IMR-90 (cell line): Measurements from ENCODE around the gene FER. TPM values are rescaled to one million over a fixed set of nuclear protein-coding genes. Genes with fewer than 3 reads are reported as not detected.

Experiments used
- ATAC-seq: fragments of 200-7000 bp; cut with Tn5 transposase; 2 replicates; pipeline ENCODE4 v1.9.1; 2020; ENCODE audit warnings: low read depth, mild to moderate bottlenecking, moderate library complexity
- BruUV-seq: library from RNA; stranded (reverse); fragments of 400-500 nt; replicated peaks from 2 replicates; lab custom pipeline; 2021; lab: Mats Ljungman, UMichigan
- CTCF ChIA-PET: fragments of 300-600 bp; formaldehyde crosslinking; extraction: SDS; loops from one replicate; lab custom pipeline; 2021; ENCODE audit warnings: antibody characterized with exemption; lab: Yijun Ruan, JAX
- POLR2A ChIA-PET: fragments of 300-600 bp; sonication (Branson Sonifier 250); formaldehyde crosslinking; loops from one replicate; lab custom pipeline; 2022; ENCODE audit warnings: antibody characterized with exemption; ENCODE audit not compliant: unreplicated experiment; lab: Charles Lee
- DNase-seq: peaks from one replicate; pipeline ENCODE4 v3.0.0; 2013
- H2AFZ ChIP-seq: replicated peaks from 2 replicates; pipeline ENCODE3; 2013; ENCODE audit warnings: low read length, mild to moderate bottlenecking; ENCODE audit not compliant: poor library complexity
- H2AK5ac ChIP-seq: 2 replicates; pipeline ENCODE4 v1.6.1; 2013; ENCODE audit warnings: low read depth, low read length, inconsistent platforms
- H2AK9ac ChIP-seq: replicated peaks from 2 replicates; pipeline ENCODE3; 2013; ENCODE audit warnings: mild to moderate bottlenecking, low read depth, low read length, moderate library complexity; ENCODE audit not compliant: poor library complexity
- H2BK120ac ChIP-seq: 2 replicates; pipeline ENCODE4 v1.6.1; 2013; ENCODE audit warnings: low read depth, low read length, inconsistent platforms
- H2BK15ac ChIP-seq: 3 replicates; pipeline ENCODE4 v1.6.1; 2013; ENCODE audit warnings: low read depth, low read length, inconsistent platforms
- H2BK20ac ChIP-seq: 2 replicates; pipeline ENCODE4 v1.6.1; 2013; ENCODE audit warnings: low read depth, mild to moderate bottlenecking, inconsistent platforms, low read length, moderate library complexity
- H2BK5ac ChIP-seq: 2 replicates; pipeline ENCODE4 v1.6.1; 2013; ENCODE audit warnings: mild to moderate bottlenecking, low read depth, low read length, inconsistent platforms; ENCODE audit not compliant: poor library complexity, severe bottlenecking
- H3K14ac ChIP-seq: replicated peaks from 2 replicates; pipeline ENCODE4 v1.6.1; 2013; ENCODE audit warnings: low read depth, low read length, inconsistent platforms
- H3K18ac ChIP-seq: 2 replicates; pipeline ENCODE4 v1.6.1; 2013; ENCODE audit warnings: low read depth, low read length, control low read depth
- H3K23ac ChIP-seq: 2 replicates; pipeline ENCODE4 v1.6.1; 2013; ENCODE audit warnings: low read depth, low read length, inconsistent platforms
- H3K27ac ChIP-seq: 2 replicates; pipeline ENCODE4 v1.5.1; 2013; ENCODE audit warnings: mild to moderate bottlenecking, control low read depth, low read length; ENCODE audit not compliant: insufficient read depth
- H3K27me3 ChIP-seq: 2 replicates; pipeline ENCODE4 v1.6.1; 2013; ENCODE audit warnings: low read length; ENCODE audit not compliant: control insufficient read depth, insufficient read depth
- H3K36me3 ChIP-seq: 2 replicates; pipeline ENCODE4 v1.6.1; 2013; ENCODE audit warnings: low read length, mixed read lengths; ENCODE audit not compliant: control insufficient read depth, insufficient read depth
- H3K4ac ChIP-seq: 2 replicates; pipeline ENCODE4 v1.6.1; 2013; ENCODE audit warnings: low read depth, low read length, inconsistent platforms
- H3K4me1 ChIP-seq: 2 replicates; pipeline ENCODE4 v1.6.1; 2013; ENCODE audit warnings: low read length, mixed read lengths; ENCODE audit not compliant: control insufficient read depth, insufficient read depth
- H3K4me2 ChIP-seq: 2 replicates; pipeline ENCODE4 v1.6.1; 2013; ENCODE audit warnings: low read depth, mild to moderate bottlenecking, control low read depth, low read length, moderate library complexity
- H3K4me3 ChIP-seq: 2 replicates; pipeline ENCODE4 v1.5.1; 2013; ENCODE audit warnings: low read depth, mild to moderate bottlenecking, control low read depth, low read length, moderate library complexity; ENCODE audit not compliant: insufficient read depth
- H3K56ac ChIP-seq: 2 replicates; pipeline ENCODE4 v1.6.1; 2013; ENCODE audit warnings: low read length, inconsistent platforms; ENCODE audit not compliant: insufficient read depth; ENCODE audit errors: extremely low read depth
- H3K79me1 ChIP-seq, 2 experiments: 2 replicates each; pipeline ENCODE4 v1.6.1; 2013; ENCODE audit warnings: low read length in 2 of 2, inconsistent platforms in 1 of 2, low read depth in 1 of 2
- H3K9ac ChIP-seq: 2 replicates; pipeline ENCODE4 v1.6.1; 2013; ENCODE audit warnings: low read depth, low read length, control low read depth
- H3K9me1 ChIP-seq: 2 replicates; pipeline ENCODE4 v1.6.1; 2013; ENCODE audit warnings: low read length, inconsistent platforms; ENCODE audit not compliant: insufficient read depth
- H3K9me3 ChIP-seq: 2 replicates; pipeline ENCODE4 v1.6.1; 2013; ENCODE audit warnings: low read length; ENCODE audit not compliant: control insufficient read depth, insufficient read depth
- H4K20me1 ChIP-seq: 2 replicates; pipeline ENCODE4 v1.6.1; 2013; ENCODE audit warnings: low read length, inconsistent platforms; ENCODE audit not compliant: insufficient read depth
- H4K5ac ChIP-seq: 2 replicates; pipeline ENCODE4 v1.6.1; 2013; ENCODE audit warnings: mild to moderate bottlenecking, low read depth, low read length, control low read depth
- H4K8ac ChIP-seq, 2 experiments: 2 replicates each; pipeline ENCODE4 v1.6.1; 2013; ENCODE audit warnings: low read depth in 2 of 2, low read length in 2 of 2, control low read depth in 1 of 2, inconsistent platforms in 1 of 2
- H4K91ac ChIP-seq: 2 replicates; pipeline ENCODE4 v1.6.1; 2013; ENCODE audit warnings: low read depth, low read length, inconsistent platforms; ENCODE audit not compliant: insufficient read depth
- BHLHE40 ChIP-seq: fragments of 150-350 bp; IDR thresholded peaks from 2 replicates; pipeline ENCODE4 v1.6.1; 2016; ENCODE audit warnings: mild to moderate bottlenecking, low read depth, low read length
- CEBPB ChIP-seq: IDR thresholded peaks from 2 replicates; pipeline ENCODE4 v1.6.1; 2012; ENCODE audit warnings: low read depth, low read length, improper control_type of control experiment
- CHD1 ChIP-seq: IDR thresholded peaks from 2 replicates; pipeline ENCODE4 v1.6.1; 2012; ENCODE audit warnings: low read depth, low read length, improper control_type of control experiment
- CTCF ChIP-seq: conservative IDR thresholded peaks from 2 replicates; pipeline ENCODE4 v1.5.1; 2012; ENCODE audit warnings: mild to moderate bottlenecking, low read depth, low read length, improper control_type of control experiment
- FOS ChIP-seq: fragments of 150-350 bp; IDR thresholded peaks from 2 replicates; pipeline ENCODE4 v1.6.1; 2016; ENCODE audit warnings: low read depth, low read length
- MAFK ChIP-seq: IDR thresholded peaks from 2 replicates; pipeline ENCODE4 v1.6.1; 2012; ENCODE audit warnings: low read depth, low read length, improper control_type of control experiment
- MAZ ChIP-seq: IDR thresholded peaks from 2 replicates; pipeline ENCODE4 v1.6.1; 2012; ENCODE audit warnings: low read depth, mild to moderate bottlenecking, low read length, improper control_type of control experiment, moderate library complexity, borderline replicate concordance
- MXI1 ChIP-seq: IDR thresholded peaks from 2 replicates; pipeline ENCODE4 v1.6.1; 2012; ENCODE audit warnings: low read depth, mild to moderate bottlenecking, low read length, moderate library complexity, borderline replicate concordance
- NFE2L2 ChIP-seq: fragments of 150-350 bp; IDR thresholded peaks from 2 replicates; pipeline ENCODE4 v1.6.1; 2016; ENCODE audit warnings: low read depth, mild to moderate bottlenecking, low read length
- POLR2A ChIP-seq: IDR thresholded peaks from 2 replicates; pipeline ENCODE4 v1.6.1; 2012; ENCODE audit warnings: mild to moderate bottlenecking, low read depth, low read length
- RAD21 ChIP-seq: IDR thresholded peaks from 2 replicates; pipeline ENCODE4 v1.6.1; 2012; ENCODE audit warnings: low read length, improper control_type of control experiment
- RCOR1 ChIP-seq: IDR thresholded peaks from 2 replicates; pipeline ENCODE4 v1.6.1; 2012; ENCODE audit warnings: mild to moderate bottlenecking, low read length, improper control_type of control experiment; ENCODE audit not compliant: insufficient replicate concordance
- RFX5 ChIP-seq: IDR thresholded peaks from 2 replicates; pipeline ENCODE4 v1.8.0; 2012; ENCODE audit warnings: low read depth, mild to moderate bottlenecking, low read length, moderate library complexity
- SMC3 ChIP-seq: fragments of 150-350 bp; IDR thresholded peaks from 2 replicates; pipeline ENCODE4 v1.6.1; 2016; ENCODE audit warnings: low read depth, mild to moderate bottlenecking, antibody characterized with exemption, low read length, moderate library complexity
- USF2 ChIP-seq: fragments of 150-350 bp; IDR thresholded peaks from 2 replicates; pipeline ENCODE4 v1.6.1; 2017; ENCODE audit warnings: mild to moderate bottlenecking, antibody characterized with exemption, low read length, low read depth
- WGBS, 2 experiments: methylation state at CpG; one replicate each; pipeline versions ENCODE4 v1.1.5 to v1.1.7; 2013; ENCODE audit warnings: missing lambda C conversion rate in 2 of 2; ENCODE audit not compliant: insufficient read length in 1 of 2; ENCODE audit errors: extremely low coverage in 2 of 2; 5-methylcytosine and 5-hydroxymethylcytosine counted together
- dilution Hi-C: fragments of 300-500 bp; cut with HindIII; formaldehyde crosslinking; loops from one replicate; pipeline ENCODE4 v1.14.3; 2018; ENCODE audit warnings: low sequenced_read_pairs; ENCODE audit not compliant: unreplicated experiment
- in situ Hi-C: fragments of 300-500 bp; cut with MboI; formaldehyde crosslinking; loops from 3 replicates; pipeline ENCODE4 v1.14.3; 2019; ENCODE audit warnings: low sequenced_read_pairs, inconsistent platforms, mixed read lengths
- intact Hi-C: fragments of 100-400 bp; cut with micrococcal nuclease; formaldehyde crosslinking; loops from 2 replicates; pipeline ENCODE4 v1.10.0; 2022
- polyA plus RNA-seq, 3 experiments: library from polyadenylated mRNA; depleted of rRNA; stranded (reverse); fragments of >200 nt; gene quantifications; 2 replicates each; pipeline ENCODE4 v1.2.3, GENCODE V29; 2012; ENCODE audit warnings: low replicate concordance in 1 of 3
- total RNA-seq: library from RNA; depleted of rRNA; stranded (reverse); fragments of >200 nt; gene quantifications from 2 replicates; pipeline ENCODE4 v1.2.3, GENCODE V29; 2012
- TF ChIP-seq, protein P1 (sequence below): fragments of 150-350 bp; IDR thresholded peaks from 2 replicates; pipeline ENCODE4 v1.6.1; 2016; ENCODE audit warnings: low read depth, mild to moderate bottlenecking, low read length, moderate library complexity, borderline replicate concordance

Gene FER
- total and polyA plus RNA-seq, 2 of the 4 experiments (the other 2 are of a cell fraction): 3.5 to 32.4 TPM

- POLR2A ChIA-PET: no interaction called here
Observed at GRCh38 chr5:109164001-109164400, 416.3 kb downstream of the FER start.

More at GRCh38 chr5:109164001-109164400, 416.3 kb downstream of the FER start:
- ATAC-seq (no peak), DNase-seq (no peak)
- Histone ChIP-seq H2BK120ac (no peak overlapping the region), H3K4me3 (no peak overlapping the region), H4K20me1 (no peaks in the 10 kb centered on the region), H3K56ac (no peak overlapping the region), H2BK20ac (no peak overlapping the region), H2AK5ac (no peak overlapping the region), H3K4me2 (no peak overlapping the region), H3K27me3 (no peaks in the 10 kb centered on the region), H3K4me1 (no peaks in the 10 kb centered on the region), H3K36me3 (no peaks in the 10 kb centered on the region), H3K27ac (no peak overlapping the region), H3K9me1 (no peaks in the 10 kb centered on the region), H3K79me1 (peaks cover 0 to 4% of the 10 kb centered on the region in 2 experiments; a peak in 1 of 4 replicates), H3K9me3 (no peaks in the 10 kb centered on the region), H3K23ac (no peak overlapping the region), H4K91ac (no peak overlapping the region), H2BK15ac (no peak overlapping the region), H2BK5ac (no peak overlapping the region), H3K14ac (no peak overlapping the region), H3K4ac (no peak overlapping the region), H2AFZ (no peak overlapping the region), H4K8ac (no peak overlapping the region), H4K5ac (no peak overlapping the region), H2AK9ac (no peak overlapping the region), H3K9ac (no peak overlapping the region), H3K18ac (no peak overlapping the region)
- CTCF ChIA-PET: no interaction called here
- dilution Hi-C loops (no loop called here), in situ Hi-C loops (no loop called here), intact Hi-C loops (no loop called here)
- TF ChIP-seq BHLHE40: no peak
- TF ChIP-seq MAZ: no peak
- no peak for TF ChIP-seq CHD1
- no peak for TF ChIP-seq FOS
- TF ChIP-seq NFE2L2: no peak
- TF ChIP-seq RAD21: no peak
- no peak for TF ChIP-seq CTCF
- no peak for TF ChIP-seq CEBPB
- TF ChIP-seq RCOR1: no peak
- no peak for TF ChIP-seq MAFK
- no peak for TF ChIP-seq RFX5
- no peak for TF ChIP-seq USF2
- no peak for TF ChIP-seq POLR2A
- TF ChIP-seq SMC3: no peak
- no peak for TF ChIP-seq MXI1
- TF ChIP-seq, protein P1, sequence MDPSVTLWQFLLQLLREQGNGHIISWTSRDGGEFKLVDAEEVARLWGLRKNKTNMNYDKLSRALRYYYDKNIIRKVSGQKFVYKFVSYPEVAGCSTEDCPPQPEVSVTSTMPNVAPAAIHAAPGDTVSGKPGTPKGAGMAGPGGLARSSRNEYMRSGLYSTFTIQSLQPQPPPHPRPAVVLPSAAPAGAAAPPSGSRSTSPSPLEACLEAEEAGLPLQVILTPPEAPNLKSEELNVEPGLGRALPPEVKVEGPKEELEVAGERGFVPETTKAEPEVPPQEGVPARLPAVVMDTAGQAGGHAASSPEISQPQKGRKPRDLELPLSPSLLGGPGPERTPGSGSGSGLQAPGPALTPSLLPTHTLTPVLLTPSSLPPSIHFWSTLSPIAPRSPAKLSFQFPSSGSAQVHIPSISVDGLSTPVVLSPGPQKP: no peak
- WGBS, 2 experiments: no CpG with 5 or more reads among the region's 2 CpGs
- BruUV-seq: no TSS peak
